ENCODE data around the gene ASTL. TPM values are rescaled to one million over a fixed set of nuclear protein-coding genes. Genes with fewer than 3 reads are reported as not detected.

ASTL gene
- total and polyA plus RNA-seq, 2 experiments from 2014 or later, result not detected

DNA sequence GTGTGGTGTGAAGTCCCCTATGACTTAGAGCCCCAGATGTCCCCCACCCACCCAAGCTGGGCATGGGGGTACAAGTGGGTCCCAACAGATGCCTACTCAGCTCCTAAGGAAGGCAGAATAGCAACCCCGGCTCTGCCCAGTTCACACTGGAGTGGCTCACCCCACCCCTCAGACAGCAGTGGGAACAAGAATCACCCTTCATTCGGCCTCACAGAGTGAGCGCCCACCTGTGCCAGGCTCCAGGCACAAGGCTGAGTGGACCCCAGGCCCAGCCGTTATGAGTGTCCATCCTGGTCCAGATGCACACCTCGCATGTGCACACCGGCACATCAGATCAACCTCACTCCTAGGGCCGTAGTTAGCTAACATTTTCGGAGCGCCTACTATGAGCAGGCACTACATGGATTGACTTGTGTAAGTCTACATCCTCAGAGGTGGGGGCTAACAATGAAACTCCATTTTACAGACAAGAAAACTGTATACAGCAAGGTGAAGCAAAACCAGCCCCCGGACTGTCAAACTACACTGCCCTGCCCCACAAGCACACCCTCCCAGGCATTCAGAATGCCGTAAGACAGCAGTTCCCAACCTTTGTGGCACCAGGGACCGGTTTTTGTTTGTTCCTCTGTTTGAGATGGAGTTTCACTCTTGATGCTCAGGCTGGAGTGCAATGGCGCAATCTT is 2.8 kb upstream of the ASTL start:
- Histone ChIP-seq H4K20me1 (ENCODE audit: insufficient read depth) (no peaks in the 10 kb centered on the region), H3K4me2 (ENCODE audit: unreplicated experiment) (no peak overlapping the region), H3K9me3 (ENCODE audit: low read depth) (no peaks in the 10 kb centered on the region), H3K27me3 (replicated peaks; ENCODE audit: insufficient read depth) (no peaks in the 10 kb centered on the region), H2AFZ (no peak overlapping the region), H3K9me2 (ENCODE audit: insufficient read depth) (no peaks in the 10 kb centered on the region), H3F3A (ENCODE audit: insufficient read depth) (no peaks in the 10 kb centered on the region), H3K4me3 (no peak overlapping the region), H3K79me2 (ENCODE audit: insufficient read depth) (no peaks in the 10 kb centered on the region), H3K4me1 (ENCODE audit: insufficient read depth) (no peaks in the 10 kb centered on the region), H3K27ac (no peak overlapping the region), H3K36me3 (ENCODE audit: low read depth) (no peaks in the 10 kb centered on the region), H3K9ac (no peak overlapping the region)
- no peak for TF ChIP-seq EZH2phosphoT487 (IDR thresholded peaks at IDR 0.05; ENCODE audit: insufficient read depth, low read depth)
- TF ChIP-seq EZH2 (IDR thresholded peaks at IDR 0.05; ENCODE audit: insufficient read depth, poor library complexity, severe bottlenecking), result no peak
- 91 to 94% methylated on average over 12 to 13 of the region's 13 CpGs for WGBS, 2 experiments (ENCODE audit: low coverage in 1 of 2, low lambda C conversion rate in 2 of 2, missing lambda C conversion rate in 2 of 2)
- in situ Hi-C loops (cut with MboI), result no loop called here
- no peak for DNase-seq

DNA sequence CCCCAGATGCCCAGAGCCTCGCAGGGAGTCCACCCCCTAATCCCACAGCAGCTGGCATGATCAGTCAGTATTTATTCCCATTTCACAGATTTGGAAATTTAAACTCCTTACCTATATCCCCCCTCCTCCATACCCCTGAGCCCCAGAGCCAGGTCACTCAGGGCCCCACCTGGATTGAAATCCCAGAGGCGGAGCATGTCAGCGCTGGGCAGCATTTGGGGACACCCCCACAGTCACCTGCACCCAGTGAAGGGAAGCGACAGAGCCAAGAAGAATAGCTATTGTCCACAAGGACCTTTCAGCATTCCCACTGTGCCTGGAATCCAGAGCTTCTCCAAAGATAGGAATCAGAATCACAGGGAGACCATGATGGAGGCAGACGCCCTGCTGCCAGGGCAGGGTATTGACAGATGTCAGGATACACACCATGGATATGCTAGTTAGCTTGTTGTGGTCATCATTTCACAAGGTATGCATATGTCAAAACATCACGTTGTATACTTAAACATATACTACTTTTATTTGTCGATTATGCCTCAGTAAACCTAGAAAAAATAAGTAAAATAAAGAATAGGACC is 968 bp upstream of the ASTL start:
- no peak overlapping the region for H3K27ac ChIP-seq
- no peaks in the 10 kb centered on the region for H3K9me2 ChIP-seq (ENCODE audit: insufficient read depth)
- H4K20me1 ChIP-seq (ENCODE audit: insufficient read depth), result no peaks in the 10 kb centered on the region
- WGBS, 2 experiments (ENCODE audit: low coverage in 1 of 2, low lambda C conversion rate in 2 of 2, missing lambda C conversion rate in 2 of 2), result 73 to 74% methylated on average over 7 of the region's 7 CpGs
- TF ChIP-seq EZH2 (IDR thresholded peaks at IDR 0.05; ENCODE audit: insufficient read depth, poor library complexity, severe bottlenecking) (no peak), EZH2phosphoT487 (IDR thresholded peaks at IDR 0.05; ENCODE audit: insufficient read depth, low read depth) (no peak)
- no peaks in the 10 kb centered on the region for H3K9me3 ChIP-seq (ENCODE audit: low read depth)
- DNase-seq, result no peak
- no peaks in the 10 kb centered on the region for H3K27me3 ChIP-seq (replicated peaks; ENCODE audit: insufficient read depth)
- no peak overlapping the region for H3K4me2 ChIP-seq (ENCODE audit: unreplicated experiment)
- H3K4me3 ChIP-seq, result no peak overlapping the region
- in situ Hi-C loops (cut with MboI), result no loop called here
- no peak overlapping the region for H3K9ac ChIP-seq
- no peak overlapping the region for H2AFZ ChIP-seq
- H3F3A ChIP-seq (ENCODE audit: insufficient read depth), result no peaks in the 10 kb centered on the region
- no peaks in the 10 kb centered on the region for H3K4me1 ChIP-seq (ENCODE audit: insufficient read depth)
- no peaks in the 10 kb centered on the region for H3K79me2 ChIP-seq (ENCODE audit: insufficient read depth)
- no peaks in the 10 kb centered on the region for H3K36me3 ChIP-seq (ENCODE audit: low read depth)

GRCh38 chr2:96137321-96138178 is 752 bp downstream of the ASTL start:
- Histone ChIP-seq H3K9me3 (ENCODE audit: low read depth) (no peaks in the 10 kb centered on the region), H3K9ac (no peak overlapping the region), H3K79me2 (ENCODE audit: insufficient read depth) (no peaks in the 10 kb centered on the region), H2AFZ (no peak overlapping the region), H3K27me3 (replicated peaks; ENCODE audit: insufficient read depth) (no peaks in the 10 kb centered on the region), H3K27ac (no peak overlapping the region), H3K4me3 (no peak overlapping the region), H4K20me1 (ENCODE audit: insufficient read depth) (no peaks in the 10 kb centered on the region), H3K9me2 (ENCODE audit: insufficient read depth) (no peaks in the 10 kb centered on the region), H3K36me3 (ENCODE audit: low read depth) (no peaks in the 10 kb centered on the region), H3F3A (ENCODE audit: insufficient read depth) (no peaks in the 10 kb centered on the region), H3K4me1 (ENCODE audit: insufficient read depth) (no peaks in the 10 kb centered on the region), H3K4me2 (ENCODE audit: unreplicated experiment) (no peak overlapping the region)
- 66 to 67% methylated on average over 15 of the region's 15 CpGs for WGBS, 2 experiments (ENCODE audit: low coverage in 1 of 2, low lambda C conversion rate in 2 of 2, missing lambda C conversion rate in 2 of 2)
- in situ Hi-C loops (cut with MboI), result no loop called here
- TF ChIP-seq EZH2 (IDR thresholded peaks at IDR 0.05; ENCODE audit: insufficient read depth, poor library complexity, severe bottlenecking) (no peak), EZH2phosphoT487 (IDR thresholded peaks at IDR 0.05; ENCODE audit: insufficient read depth, low read depth) (no peak)
- no peak for DNase-seq

DNA sequence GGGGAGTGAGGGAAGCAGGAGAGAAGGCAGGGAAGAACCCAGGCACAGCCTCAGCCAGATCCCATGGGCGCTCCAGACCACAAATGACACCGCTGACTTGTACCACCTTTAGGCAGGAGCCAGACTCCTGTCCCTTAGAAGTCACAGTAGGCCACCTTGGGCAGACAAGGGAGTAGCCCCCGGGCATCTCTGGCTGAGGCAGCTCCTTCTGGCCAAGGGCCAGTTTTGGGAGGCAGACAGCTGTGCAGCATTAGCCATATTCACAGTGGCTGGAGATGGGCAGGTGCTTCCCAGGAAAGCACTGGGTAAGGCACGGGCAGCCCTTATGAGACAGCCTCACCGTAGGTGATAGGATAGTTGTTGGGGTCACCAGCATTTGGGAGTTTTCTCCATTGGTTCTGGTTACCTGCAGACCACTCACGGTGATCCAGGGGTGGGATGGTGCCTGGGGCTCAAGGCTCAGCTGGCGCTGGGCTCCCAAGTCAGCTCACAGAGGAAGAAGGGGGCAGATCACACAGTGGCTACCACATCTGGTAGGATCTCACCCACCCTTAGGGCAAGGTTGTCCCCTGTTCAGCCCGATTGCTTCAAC is 2.1 kb downstream of the ASTL start:
- 59% methylated on average over 8 of the region's 8 CpGs for WGBS, 2 experiments (ENCODE audit: low coverage in 1 of 2, low lambda C conversion rate in 2 of 2, missing lambda C conversion rate in 2 of 2)
- Histone ChIP-seq H3K9me2 (ENCODE audit: insufficient read depth) (no peaks in the 10 kb centered on the region), H3K79me2 (ENCODE audit: insufficient read depth) (no peaks in the 10 kb centered on the region), H3K4me1 (ENCODE audit: insufficient read depth) (no peaks in the 10 kb centered on the region), H3K27me3 (replicated peaks; ENCODE audit: insufficient read depth) (no peaks in the 10 kb centered on the region), H3K36me3 (ENCODE audit: low read depth) (no peaks in the 10 kb centered on the region), H3K27ac (no peak overlapping the region), H3K9me3 (ENCODE audit: low read depth) (no peaks in the 10 kb centered on the region), H2AFZ (no peak overlapping the region), H3K9ac (no peak overlapping the region), H3F3A (ENCODE audit: insufficient read depth) (no peaks in the 10 kb centered on the region), H4K20me1 (ENCODE audit: insufficient read depth) (no peaks in the 10 kb centered on the region), H3K4me3 (no peak overlapping the region), H3K4me2 (ENCODE audit: unreplicated experiment) (no peak overlapping the region)
- in situ Hi-C loops (cut with MboI), result no loop called here
- DNase-seq, result no peak
- no peak for TF ChIP-seq EZH2 (IDR thresholded peaks at IDR 0.05; ENCODE audit: insufficient read depth, poor library complexity, severe bottlenecking)
- no peak for TF ChIP-seq EZH2phosphoT487 (IDR thresholded peaks at IDR 0.05; ENCODE audit: insufficient read depth, low read depth)

Measured in GM23248 (cell line).